Fibroblast of skin of left biceps (primary cell): ENCODE measurements around the gene MRPS7.

Experiments
- DNase-seq, 2 experiments: peaks; one replicate each; pipeline ENCODE4 v3.0.0-alpha.2; 2013; ENCODE audit warnings: low read depth in 2 of 2

MRPS7 gene

GRCh38 chr17:75261336-75262111, at the start of gene MRPS7, which contains the start of gene GGA3:
TSS of gene MRPS7 (plus strand) at chr17:75261879. CDS start at chr17:75261901, 22 bp downstream.
TSS of gene GGA3 (minus strand) at chr17:75261606. CDS start at chr17:75261587, 19 bp downstream.
- DNase-seq: peak; percentile 83 to 87

GRCh38 chr17:75218131-75218530, 43.5 kb upstream of the MRPS7 start:
- no peak for DNase-seq

GRCh38 chr17:75219815-75220214, 41.9 kb upstream of the MRPS7 start:
- no peak for DNase-seq

- no peak for DNase-seq
These were observed 36.7 kb upstream of the MRPS7 start for GRCh38 chr17:75225016-75225415.

GRCh38 chr17:75227729-75228128, 34.0 kb upstream of the MRPS7 start:
- DNase-seq: no peak

GRCh38 chr17:75228305-75228704, 33.4 kb upstream of the MRPS7 start:
- no peak for DNase-seq

- no peak for DNase-seq
These were observed 32.8 kb upstream of the MRPS7 start for GRCh38 chr17:75228847-75229246.

GRCh38 chr17:75231071-75231470, 30.6 kb upstream of the MRPS7 start:
- no peak for DNase-seq

- no peak for DNase-seq
These were observed 29.8 kb upstream of the MRPS7 start for GRCh38 chr17:75231741-75232464.

- DNase-seq: no peak
These were observed 28.9 kb upstream of the MRPS7 start for GRCh38 chr17:75232786-75233185.

GRCh38 chr17:75237100-75238014, 24.3 kb upstream of the MRPS7 start:
- DNase-seq: no peak

- DNase-seq: no peak
These were observed 23.6 kb upstream of the MRPS7 start for GRCh38 chr17:75238020-75238580.

GRCh38 chr17:75238684-75239191, 22.9 kb upstream of the MRPS7 start:
- peak in 1 of 2 experiments; percentile 7 for DNase-seq

- no peak for DNase-seq
These were observed 22.5 kb upstream of the MRPS7 start for GRCh38 chr17:75239214-75239613.

GRCh38 chr17:75239778-75240393, 21.8 kb upstream of the MRPS7 start:
- no peak for DNase-seq

GRCh38 chr17:75240394-75241142, 21.1 kb upstream of the MRPS7 start:
- DNase-seq: no peak

- no peak for DNase-seq
These were observed 20.6 kb upstream of the MRPS7 start for GRCh38 chr17:75241143-75241430.

- DNase-seq: no peak
These were observed 20.2 kb upstream of the MRPS7 start for GRCh38 chr17:75241502-75241901.

GRCh38 chr17:75241996-75242460, 19.7 kb upstream of the MRPS7 start:
- no peak for DNase-seq

GRCh38 chr17:75242461-75243042, 19.1 kb upstream of the MRPS7 start:
- DNase-seq: no peak
